HepG2 (cell line): ENCODE data around the gene ARVCF. TPM values are rescaled to one million over a fixed set of nuclear protein-coding genes. Genes with fewer than 3 reads are reported as not detected.

Source experiments
- BCLAF1 ChIP-seq: fragments of 450-650 bp; IDR thresholded peaks from 2 replicates; pipeline ENCODE4 v1.6.1; 2017; ENCODE audit warnings: mild to moderate bottlenecking
- BRCA1 ChIP-seq: sonication (generic); formaldehyde crosslinking; IDR thresholded peaks from 2 replicates; pipeline ENCODE4 v1.4.0; 2020; ENCODE audit warnings: missing genetic modification reagents
- CBX5 ChIP-seq: sonication (generic); formaldehyde crosslinking; IDR thresholded peaks from 2 replicates; pipeline ENCODE4 v1.4.0; 2020; ENCODE audit warnings: missing genetic modification reagents, borderline replicate concordance
- CHD2 ChIP-seq: IDR thresholded peaks from 2 replicates; pipeline ENCODE4 v1.6.1; 2011; ENCODE audit warnings: low read depth, low read length, improper control_type of control experiment
- ETV6 ChIP-seq: sonication (generic); formaldehyde crosslinking; conservative IDR thresholded peaks from 2 replicates; pipeline ENCODE4 v1.4.0; 2020; ENCODE audit warnings: missing genetic modification reagents
- HMG20A ChIP-seq: IDR thresholded peaks from 2 replicates; pipeline ENCODE4 v1.6.1; 2016; ENCODE audit warnings: borderline replicate concordance
- IKZF1 ChIP-seq: fragments of 450-650 bp; IDR thresholded peaks from 2 replicates; pipeline ENCODE4 v1.7.1; 2016
- MIER3 ChIP-seq: IDR thresholded peaks from 2 replicates; pipeline ENCODE4 v1.6.1; 2016; ENCODE audit warnings: missing compliant biosample characterization, borderline replicate concordance
- NBN ChIP-seq: fragments of 450-650 bp; conservative IDR thresholded peaks from 2 replicates; pipeline ENCODE4 v1.6.1; 2017
- NCOR1 ChIP-seq: fragments of 200-600 bp; sonication (generic); IDR thresholded peaks from 2 replicates; pipeline ENCODE4 v1.7.0; 2017; ENCODE audit warnings: antibody characterized with exemption, low read length, borderline replicate concordance
- NFRKB ChIP-seq: fragments of 450-650 bp; IDR thresholded peaks from 2 replicates; pipeline ENCODE4 v1.6.1; 2017
- PHF5A ChIP-seq: IDR thresholded peaks from one replicate; pipeline ENCODE4 v1.6.1; 2018; ENCODE audit warnings: low read depth, missing genetic modification reagents; ENCODE audit not compliant: unreplicated experiment
- POLR2AphosphoS2 ChIP-seq: IDR thresholded peaks from 2 replicates; pipeline ENCODE4 v1.6.1; 2011; ENCODE audit warnings: low read depth, low read length, improper control_type of control experiment
- SIX4 ChIP-seq: sonication (generic); formaldehyde crosslinking; IDR thresholded peaks from 2 replicates; pipeline ENCODE4 v1.4.0; 2020; ENCODE audit warnings: missing genetic modification reagents
- TAF1 ChIP-seq: sonication (generic); formaldehyde crosslinking; IDR thresholded peaks from 2 replicates; pipeline ENCODE4 v1.4.0; 2020; ENCODE audit warnings: missing genetic modification reagents
- TRIM24 ChIP-seq: sonication (generic); formaldehyde crosslinking; IDR thresholded peaks from 2 replicates; pipeline ENCODE4 v1.8.0; 2022; ENCODE audit warnings: mild to moderate bottlenecking, missing genetic modification reagents
- ZBED4 ChIP-seq: sonication (generic); formaldehyde crosslinking; IDR thresholded peaks from 2 replicates; pipeline ENCODE4 v1.4.0; 2020; ENCODE audit warnings: missing genetic modification reagents, borderline replicate concordance
- ZFY ChIP-seq: sonication (generic); formaldehyde crosslinking; IDR thresholded peaks from 2 replicates; pipeline ENCODE4 v1.4.0; 2020; ENCODE audit warnings: missing genetic modification reagents
- ZNF224 ChIP-seq: sonication (generic); formaldehyde crosslinking; IDR thresholded peaks from 2 replicates; pipeline ENCODE4 v1.5.0; 2020; ENCODE audit warnings: mild to moderate bottlenecking, missing genetic modification reagents
- ZNF282 ChIP-seq: fragments of 450-650 bp; IDR thresholded peaks from 2 replicates; pipeline ENCODE4 v1.6.1; 2018; ENCODE audit not compliant: partially characterized antibody
- ZNF564 ChIP-seq: sonication (generic); formaldehyde crosslinking; IDR thresholded peaks from 2 replicates; pipeline ENCODE4 v1.8.1; 2023; ENCODE audit warnings: mild to moderate bottlenecking, missing genetic modification reagents
- ZNF576 ChIP-seq: sonication (generic); formaldehyde crosslinking; IDR thresholded peaks from 2 replicates; pipeline ENCODE4 v1.4.0; 2020; ENCODE audit warnings: mild to moderate bottlenecking, missing genetic modification reagents
- ZNF644 ChIP-seq: IDR thresholded peaks from 2 replicates; pipeline ENCODE4 v1.6.1; 2016; ENCODE audit warnings: low read depth
- ZNF670 ChIP-seq: sonication (generic); formaldehyde crosslinking; IDR thresholded peaks from 2 replicates; pipeline ENCODE4 v1.8.0; 2022; ENCODE audit warnings: mild to moderate bottlenecking, missing genetic modification reagents, borderline replicate concordance
- ZNF879 ChIP-seq: sonication (generic); formaldehyde crosslinking; IDR thresholded peaks from 2 replicates; pipeline ENCODE4 v1.8.1; 2023; ENCODE audit warnings: missing genetic modification reagents
- ZSCAN29 ChIP-seq: sonication (generic); formaldehyde crosslinking; conservative IDR thresholded peaks from 2 replicates; pipeline ENCODE4 v1.4.0; 2020; ENCODE audit warnings: mild to moderate bottlenecking, missing genetic modification reagents
- ZSCAN30 ChIP-seq: sonication (generic); formaldehyde crosslinking; IDR thresholded peaks from 2 replicates; pipeline ENCODE4 v1.5.0; 2020; ENCODE audit warnings: mild to moderate bottlenecking, missing genetic modification reagents
- polyA plus RNA-seq, 8 experiments: library from polyadenylated mRNA; depleted of rRNA in 3 of 8; stranded (reverse) in 7 of 8; unstranded in 1 of 8; fragments of >200 nt; fragmentation: Illumina TruSeq in 4 of 8; extraction: Trizol in 4 of 8; gene quantifications; 2 replicates each; pipeline versions ENCODE4 v1.2.1 to v1.2.3, GENCODE V29; 2011 to 2016; ENCODE audit warnings: low read depth in 4 of 8, missing spikeins in 1 of 8, mixed read lengths in 1 of 8; ENCODE audit not compliant: insufficient read depth in 1 of 8
- total RNA-seq, 5 experiments: library from RNA; depleted of rRNA; stranded (reverse); fragments of >200 nt; fragmentation: Illumina TruSeq; extraction: Trizol; gene quantifications; 2 replicates each; pipeline ENCODE4 v1.2.3, GENCODE V29; 2016; ENCODE audit warnings: low read depth in 1 of 5

Gene ARVCF
- total and polyA plus RNA-seq, 2 of the 13 experiments (the other 11 are each of a cell fraction or from before 2014, with no cell fraction given), result 16.4 to 17.7 TPM

GRCh38 chr22:19942157-19943081 is 74.2 kb downstream of the ARVCF start (continued):
- TF ChIP-seq TAF1 (CRISPR knock-in tag), result peak; percentile 45; the same call in 1 of the 2 replicates
- no peak for TF ChIP-seq NFRKB
- no peak for TF ChIP-seq ZNF644 (CRISPR knock-in tag)
- TF ChIP-seq CHD2, result no peak
- no peak for TF ChIP-seq CBX5 (CRISPR knock-in tag)
- no peak for TF ChIP-seq ETV6 (CRISPR knock-in tag)
- TF ChIP-seq ZSCAN29 (CRISPR knock-in tag), result no peak
- TF ChIP-seq ZNF224 (CRISPR knock-in tag), result no peak
- TF ChIP-seq ZBED4 (CRISPR knock-in tag), result no peak
- no peak; the same call in 1 of the 2 replicates for TF ChIP-seq NCOR1
- TF ChIP-seq HMG20A (CRISPR knock-in tag), result no peak
- no peak for TF ChIP-seq ZNF576 (CRISPR knock-in tag)
- no peak for TF ChIP-seq NBN
- TF ChIP-seq TRIM24 (CRISPR knock-in tag), result no peak
- no peak for TF ChIP-seq SIX4 (CRISPR knock-in tag)
- TF ChIP-seq MIER3 (CRISPR knock-in tag), result no peak
- TF ChIP-seq BCLAF1, result no peak
- TF ChIP-seq POLR2AphosphoS2, result no peak
- TF ChIP-seq ZNF282, result no peak
- no peak for TF ChIP-seq ZSCAN30 (CRISPR knock-in tag)
- TF ChIP-seq ZNF670 (CRISPR knock-in tag), result no peak
- TF ChIP-seq IKZF1, result no peak
- no peak for TF ChIP-seq ZNF879 (CRISPR knock-in tag)
- TF ChIP-seq PHF5A (CRISPR knock-in tag), result no peak
- TF ChIP-seq BRCA1, result no peak
- no peak; the same call in 1 of the 2 replicates for TF ChIP-seq ZNF564 (CRISPR knock-in tag)
- TF ChIP-seq ZFY (CRISPR knock-in tag), result peak; percentile 52; the same call in 1 of the 2 replicates
